Thymus (tissue), 11 donors: ENCODE measurements around the gene NID2. TPM values are rescaled to one million over a fixed set of nuclear protein-coding genes. Genes with fewer than 3 reads are reported as not detected.
A peak's percentile ranks its signal among the peaks of the same experiment; 100 is the strongest.

Source experiments
- DNase-seq, 9 donors: peaks; one replicate each; pipeline ENCODE4 v3.0.0-alpha.2; 2013; ENCODE audit warnings: low spot score in 9 of 9, low read depth in 6 of 9, missing footprints in 1 of 9
- H3K27ac ChIP-seq, 2 donors: one replicate each; pipeline ENCODE4 v1.5.1; 2013; ENCODE audit warnings: control low read depth in 1 of 2, low read depth in 1 of 2, low read length in 1 of 2, mild to moderate bottlenecking in 1 of 2, moderate library complexity in 1 of 2
- H3K27me3 ChIP-seq, 2 donors: one replicate each; pipeline ENCODE4 v1.5.1; 2013; ENCODE audit warnings: low read length in 1 of 2; ENCODE audit not compliant: control insufficient read depth in 2 of 2, insufficient read depth in 1 of 2
- H3K36me3 ChIP-seq, 2 donors: one replicate each; pipeline ENCODE4 v1.5.1; 2013; ENCODE audit warnings: low read length in 1 of 2, mild to moderate bottlenecking in 1 of 2, moderate library complexity in 1 of 2; ENCODE audit not compliant: control insufficient read depth in 2 of 2, insufficient read depth in 2 of 2
- H3K4me1 ChIP-seq, 2 donors: one replicate each; pipeline ENCODE4 v1.5.1; 2013; ENCODE audit warnings: low read length in 2 of 2; ENCODE audit not compliant: control insufficient read depth in 2 of 2, insufficient read depth in 2 of 2
- H3K4me3 ChIP-seq, 2 donors: one replicate each; pipeline ENCODE4 v1.5.1; 2013; ENCODE audit warnings: low read length in 2 of 2, control low read depth in 1 of 2, mild to moderate bottlenecking in 1 of 2
- H3K9me3 ChIP-seq, 2 donors: one replicate each; pipeline ENCODE4 v1.5.1; 2013; ENCODE audit warnings: low read length in 1 of 2, mild to moderate bottlenecking in 1 of 2; ENCODE audit not compliant: control insufficient read depth in 2 of 2, insufficient read depth in 1 of 2
- WGBS: extraction: QIAGEN DNeasy Blood & Tissue Kit; methylation state at CpG from one replicate; pipeline ENCODE4 v1.1.7; 2013; 5-methylcytosine and 5-hydroxymethylcytosine counted together
- polyA plus RNA-seq: library from polyadenylated mRNA; stranded (reverse); fragments of 200-250 nt; gene quantifications from one replicate; pipeline ENCODE4 v1.2.3, GENCODE V29; 2013
- total RNA-seq: library from RNA; stranded (reverse); fragments of 120-200 nt; gene quantifications from one replicate; pipeline ENCODE4 v1.2.4, GENCODE V29; 2013
- donor health status: healthy.

NID2 gene
- total and polyA plus RNA-seq, 2 donors = 2.5 to 7.5 TPM

DNA sequence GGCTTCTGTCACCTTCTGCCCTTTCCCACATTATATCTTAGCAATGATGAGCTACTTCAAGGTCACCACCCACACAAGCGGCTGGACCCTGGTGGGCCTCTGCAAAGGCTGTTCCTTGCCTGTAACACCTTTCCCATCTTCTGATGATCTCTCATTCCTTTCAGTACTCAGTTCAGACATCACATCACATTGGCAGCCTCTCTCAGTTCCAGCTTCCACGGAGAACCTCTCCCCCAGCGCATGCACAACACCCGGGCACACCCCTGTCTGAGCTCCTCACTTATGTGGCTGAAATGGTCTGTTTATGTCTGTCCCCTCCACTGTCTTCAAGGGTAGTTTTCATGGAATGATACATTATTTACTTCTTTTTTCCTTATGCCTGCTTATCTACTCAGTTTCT is 6.5 kb upstream of the NID2 start:
- DNase-seq = no peak
- Histone ChIP-seq H3K36me3 (no peaks in the 10 kb centered on the region), H3K4me3 (no peak overlapping the region), H3K27me3 (peaks cover 4 to 15% of the 10 kb centered on the region in 2 donors), H3K9me3 (no peaks in the 10 kb centered on the region), H3K27ac (no peak overlapping the region), H3K4me1 (no peaks in the 10 kb centered on the region)
- over 99% methylated on average over 4 of the region's 4 CpGs for WGBS

DNA sequence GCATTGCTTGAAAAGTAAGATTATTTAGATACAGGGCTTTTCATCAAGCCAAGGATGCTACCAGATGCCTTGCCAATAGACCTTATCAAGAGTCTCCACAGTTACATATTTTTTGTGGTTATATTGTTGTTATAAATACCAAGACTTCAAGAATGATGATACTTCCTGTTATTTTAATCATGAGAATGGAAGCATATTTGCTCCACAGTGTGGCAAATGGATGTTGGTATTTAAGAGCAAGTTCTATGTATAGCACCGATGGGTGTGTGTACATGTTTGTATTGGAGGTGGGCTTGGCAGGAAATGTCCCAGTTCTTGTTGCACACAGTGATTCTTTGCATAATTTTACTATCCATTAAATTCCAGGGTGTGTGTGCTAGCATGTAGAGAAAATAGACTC is 4.4 kb upstream of the NID2 start:
- 59% methylated on average over 1 of the region's 1 CpG for WGBS
- Histone ChIP-seq H3K27me3 (peaks cover 18 to 36% of the 10 kb centered on the region in 2 donors), H3K4me1 (peaks cover 5 to 13% of the 10 kb centered on the region in 2 donors), H3K36me3 (no peaks in the 10 kb centered on the region), H3K4me3 (no peak overlapping the region), H3K9me3 (no peaks in the 10 kb centered on the region), H3K27ac (no peak overlapping the region)
- DNase-seq = no peak

DNA sequence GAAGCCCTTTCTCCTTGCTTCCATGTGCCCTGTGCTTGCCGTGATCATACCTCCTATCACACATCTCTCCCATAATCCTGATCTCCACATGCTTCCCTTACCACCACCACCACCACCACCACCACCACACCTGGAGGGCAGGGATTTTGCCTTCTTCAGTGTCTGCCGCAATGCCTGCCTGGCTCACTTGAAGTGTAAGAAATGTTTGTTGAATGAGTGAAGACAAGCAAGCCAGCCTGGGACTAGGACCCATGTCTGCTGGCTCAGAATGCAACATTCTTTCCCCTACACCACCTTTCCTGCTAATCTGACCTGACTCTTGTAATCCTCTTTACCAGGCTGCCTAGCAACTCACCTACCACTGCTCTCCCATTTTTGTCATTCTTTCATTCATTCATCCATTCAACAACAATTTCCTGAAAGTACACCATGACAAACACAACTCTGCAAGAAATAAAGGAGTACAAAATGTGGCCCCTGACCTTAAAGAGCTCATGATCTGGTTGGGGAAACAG is 3.5 kb upstream of the NID2 start:
- Histone ChIP-seq H3K27me3 (peaks cover 27 to 46% of the 10 kb centered on the region in 2 donors), H3K4me3 (no peak overlapping the region), H3K4me1 (peaks cover 9 to 20% of the 10 kb centered on the region in 2 donors), H3K36me3 (no peaks in the 10 kb centered on the region), H3K9me3 (no peaks in the 10 kb centered on the region), H3K27ac (no peak overlapping the region)
- over 99% methylated on average over 2 of the region's 2 CpGs for WGBS
- DNase-seq = no peak

DNA sequence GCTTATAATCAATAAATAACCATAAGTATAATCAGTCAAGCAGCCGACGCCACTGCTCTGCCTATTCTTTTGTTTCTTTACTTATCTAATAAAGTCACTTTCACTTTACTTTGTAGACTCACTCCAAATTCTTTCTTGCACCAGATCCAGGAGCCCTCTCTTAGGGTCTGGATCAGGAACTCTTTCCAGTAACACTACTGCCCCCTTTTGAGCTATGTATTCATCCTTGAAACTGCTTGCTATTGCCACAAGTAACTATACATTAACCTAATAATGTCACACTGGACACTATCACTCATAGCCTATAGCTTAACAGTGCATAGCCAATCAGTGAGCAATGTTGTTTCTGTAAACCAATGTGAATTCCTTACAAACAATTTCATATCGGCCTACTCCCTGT is 2.8 kb upstream of the NID2 start:
- no peak overlapping the region for H3K4me3 ChIP-seq
- peaks cover 30 to 50% of the 10 kb centered on the region in 2 donors for H3K27me3 ChIP-seq
- H3K36me3 ChIP-seq = no peaks in the 10 kb centered on the region
- DNase-seq = no peak
- peaks cover 9 to 20% of the 10 kb centered on the region in 2 donors for H3K4me1 ChIP-seq
- H3K9me3 ChIP-seq = no peaks in the 10 kb centered on the region
- WGBS = 64% methylated on average over 3 of the region's 3 CpGs
- no peak overlapping the region for H3K27ac ChIP-seq

DNA sequence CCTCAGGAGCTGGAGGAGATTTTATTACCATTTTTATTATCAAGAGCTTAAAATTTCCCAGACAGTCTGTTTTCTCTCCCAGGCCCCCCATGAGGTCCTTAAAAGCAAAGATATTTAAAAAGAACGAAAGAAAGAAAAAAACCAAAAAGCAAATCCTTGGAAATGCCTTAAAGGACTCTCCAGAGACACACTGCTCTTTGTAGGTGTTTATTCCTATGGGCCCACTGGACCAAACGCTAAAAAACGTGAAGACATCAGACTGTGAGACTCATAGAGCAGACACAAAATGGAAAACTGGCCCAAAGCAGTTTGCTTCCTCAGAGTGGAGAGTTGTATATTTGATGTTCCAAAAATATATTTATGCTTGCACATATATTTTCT is 1.2 kb upstream of the NID2 start:
- WGBS = 69% methylated on average over 3 of the region's 3 CpGs
- Histone ChIP-seq H3K27me3 (peaks cover 33 to 53% of the 10 kb centered on the region in 2 donors), H3K36me3 (no peaks in the 10 kb centered on the region)

DNA sequence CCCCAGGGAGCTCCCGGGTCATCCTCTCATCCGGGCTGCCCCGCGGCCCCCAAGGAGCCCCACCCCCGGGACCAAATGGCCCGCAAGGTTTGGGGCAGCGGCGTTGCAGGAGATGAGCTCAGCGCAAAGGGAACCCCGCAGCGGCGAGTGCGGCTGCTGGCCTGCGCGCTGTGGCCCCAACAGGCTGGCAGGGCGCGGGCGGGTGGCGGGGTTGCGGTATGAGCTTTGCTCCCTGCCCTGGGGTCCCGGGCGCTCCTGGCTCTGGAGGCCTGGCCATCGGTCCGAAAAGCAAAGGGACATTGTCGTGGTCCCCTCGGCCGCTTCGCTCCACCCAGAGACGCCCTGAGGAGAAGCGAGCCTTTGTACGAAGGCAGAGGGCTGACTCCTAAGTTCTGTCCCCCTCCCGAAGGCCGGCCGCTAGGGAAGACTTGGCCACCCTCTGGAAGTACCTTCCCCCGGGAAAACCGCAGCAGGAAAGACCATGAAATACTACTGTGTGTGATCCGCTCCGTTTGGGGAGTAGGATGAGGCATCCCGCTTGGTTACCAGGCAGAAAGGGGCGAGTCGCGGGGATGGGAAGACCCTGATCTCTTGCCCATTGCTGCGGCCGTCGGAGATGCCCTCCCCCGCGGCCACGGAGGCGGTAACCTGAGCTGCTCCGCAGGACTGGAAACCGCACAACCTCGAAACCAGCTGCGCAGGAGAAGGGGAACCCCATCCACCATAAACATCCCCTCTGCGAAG is 620 bp upstream of the NID2 start:
- H3K27ac ChIP-seq = peak overlapping the region in 1 of 2 donors; percentile 38
- H3K4me3 ChIP-seq = peak overlapping the region; percentile 20 to 37
- no peaks in the 10 kb centered on the region for H3K9me3 ChIP-seq
- DNase-seq = no peak
- WGBS = 3% methylated on average over 54 of the region's 54 CpGs
- peaks cover 33 to 53% of the 10 kb centered on the region in 2 donors for H3K27me3 ChIP-seq
- H3K36me3 ChIP-seq = no peaks in the 10 kb centered on the region
- peaks cover 9 to 20% of the 10 kb centered on the region in 2 donors for H3K4me1 ChIP-seq

More for the DNA sequence above, 1.2 kb upstream of the NID2 start:
- Histone ChIP-seq H3K4me1 (peaks cover 9 to 20% of the 10 kb centered on the region in 2 donors), H3K27ac (no peak overlapping the region), H3K9me3 (no peaks in the 10 kb centered on the region), H3K4me3 (no peak overlapping the region)
- no peak for DNase-seq

DNA sequence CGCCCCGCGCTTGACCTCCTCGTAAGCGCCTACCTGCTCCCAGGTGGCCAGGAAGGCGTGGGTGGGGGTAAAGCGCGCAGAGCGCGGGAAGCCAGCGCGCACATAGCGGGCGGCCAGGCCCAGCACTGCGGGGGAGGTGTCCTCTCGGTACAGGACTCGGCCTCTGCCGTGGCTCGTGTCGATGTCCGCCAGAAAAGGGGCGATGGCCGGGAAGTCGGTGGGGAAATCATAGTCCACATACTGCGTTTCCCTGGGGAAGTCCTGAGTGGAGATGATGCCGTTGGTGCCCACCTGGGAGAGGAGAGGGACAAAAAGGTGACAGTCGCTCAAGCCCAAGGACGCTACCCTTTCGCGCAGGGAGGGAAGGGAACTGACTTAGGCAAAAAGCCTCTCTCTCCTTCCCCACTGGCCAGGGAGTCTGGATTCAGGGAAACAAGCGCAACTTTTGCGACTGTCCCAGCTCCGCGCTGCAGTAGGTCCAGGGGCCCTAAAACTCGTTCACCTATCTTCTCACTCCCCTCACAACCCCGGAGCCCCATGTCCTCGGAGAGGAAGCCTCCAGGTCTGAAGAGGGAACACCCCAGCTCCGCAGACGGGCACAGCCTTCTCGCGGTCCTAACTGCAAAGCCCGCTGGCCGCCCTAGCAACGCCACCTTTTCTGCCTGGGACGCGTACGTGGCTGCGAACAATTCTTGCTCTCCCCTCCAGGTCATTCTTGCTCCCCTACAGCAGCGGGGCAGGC is 815 bp downstream of the NID2 start:
- H3K36me3 ChIP-seq = no peaks in the 10 kb centered on the region
- H3K27ac ChIP-seq = peak overlapping the region in 1 of 2 donors; percentile 11
- no peaks in the 10 kb centered on the region for H3K9me3 ChIP-seq
- 5% methylated on average over 49 of the region's 49 CpGs for WGBS
- H3K27me3 ChIP-seq = peaks cover 33 to 53% of the 10 kb centered on the region in 2 donors
- H3K4me3 ChIP-seq = peak overlapping the region; percentile 33 to 37
- DNase-seq = no peak
- H3K4me1 ChIP-seq = peaks cover 9 to 20% of the 10 kb centered on the region in 2 donors

DNA sequence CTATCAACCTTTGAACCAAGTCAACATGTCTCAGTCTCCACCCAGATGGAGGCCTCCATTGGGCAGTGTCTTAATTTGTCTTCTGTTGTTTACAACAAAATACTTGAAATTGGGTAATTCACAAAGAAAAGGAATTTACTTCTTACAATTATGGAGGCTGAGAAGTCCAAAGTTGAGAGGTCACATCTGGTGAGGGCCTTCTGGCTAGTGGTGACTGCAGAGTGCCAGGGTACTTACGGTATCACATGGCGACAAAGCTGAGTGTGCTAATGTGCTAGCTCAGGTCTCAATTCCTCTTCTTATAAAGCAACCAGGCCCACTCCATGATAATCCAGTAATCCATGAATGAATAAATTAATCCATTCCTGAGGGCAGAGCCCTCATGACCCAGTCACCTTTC is 4.7 kb downstream of the NID2 start:
- H3K27ac ChIP-seq = no peak overlapping the region
- peaks cover 7 to 14% of the 10 kb centered on the region in 2 donors for H3K4me1 ChIP-seq

DNA sequence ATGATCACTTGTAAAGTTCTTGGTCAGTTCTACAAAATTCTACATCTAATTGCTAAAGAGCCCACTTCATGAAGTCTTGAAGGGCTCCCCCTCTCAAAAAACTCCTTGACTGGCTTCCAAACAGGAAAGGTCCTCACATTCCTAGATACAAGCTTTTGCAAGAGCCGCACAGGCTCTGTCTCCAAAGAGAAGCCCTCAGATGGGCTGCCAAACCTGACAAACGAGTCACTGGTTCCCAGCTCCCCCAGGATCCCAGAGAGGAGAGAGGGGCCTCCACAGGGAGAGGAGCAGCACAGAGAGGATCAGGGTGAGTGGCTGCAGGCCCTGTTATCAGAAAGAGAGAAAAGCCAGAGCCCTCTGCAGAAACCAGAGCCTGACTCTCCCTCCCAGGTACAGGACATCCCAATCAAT is 5.8 kb downstream of the NID2 start:
- no peak for DNase-seq
- no peak overlapping the region for H3K4me3 ChIP-seq
- peaks cover 4% of the 10 kb centered on the region in 2 donors for H3K4me1 ChIP-seq
- 93% methylated on average over 2 of the region's 2 CpGs for WGBS
- H3K27me3 ChIP-seq = peaks cover 14 to 15% of the 10 kb centered on the region in 2 donors
- no peaks in the 10 kb centered on the region for H3K36me3 ChIP-seq
- H3K27ac ChIP-seq = no peak overlapping the region
- no peaks in the 10 kb centered on the region for H3K9me3 ChIP-seq

More for the DNA sequence above, 4.7 kb downstream of the NID2 start:
- H3K27me3 ChIP-seq = peaks cover 21 to 26% of the 10 kb centered on the region in 2 donors
- no peaks in the 10 kb centered on the region for H3K9me3 ChIP-seq
- no peaks in the 10 kb centered on the region for H3K36me3 ChIP-seq
- WGBS = over 99% methylated on average over 2 of the region's 2 CpGs
- DNase-seq = no peak
- H3K4me3 ChIP-seq = no peak overlapping the region
